PFSK-1 (cell line): ENCODE measurements around the gene PDE4B.

Experiments used
- FOXP2 ChIP-seq: optimal IDR thresholded peaks from 2 replicates; pipeline ENCODE3; 2011; ENCODE audit warnings: borderline replicate concordance, control low read depth, inconsistent platforms; ENCODE audit not compliant: insufficient read depth; ENCODE audit errors: extremely low read length, extremely low read depth
- POLR2AphosphoS5 ChIP-seq: IDR thresholded peaks from 2 replicates; pipeline ENCODE4 v1.6.1; 2012; ENCODE audit warnings: low read depth, mild to moderate bottlenecking, control low read depth, low read length, moderate library complexity
- SIN3A ChIP-seq: IDR thresholded peaks from 2 replicates; pipeline ENCODE4 v1.6.1; 2012; ENCODE audit warnings: mild to moderate bottlenecking, low read length, moderate library complexity, borderline replicate concordance; ENCODE audit not compliant: insufficient read depth
- TAF1 ChIP-seq: IDR thresholded peaks from 2 replicates; pipeline ENCODE4 v1.6.1; 2012; ENCODE audit warnings: low read length, control low read depth, borderline replicate concordance; ENCODE audit not compliant: insufficient read depth
- TF ChIP-seq, protein P1 (sequence below), 2 experiments: IDR thresholded peaks; 2 replicates each; pipeline versions ENCODE4 v1.6.1 to v1.8.0; 2011 to 2012; ENCODE audit warnings: low read depth in 2 of 2, low read length in 2 of 2, control low read depth in 1 of 2, inconsistent platforms in 1 of 2, mild to moderate bottlenecking in 1 of 2, moderate library complexity in 1 of 2; ENCODE audit not compliant: insufficient read depth in 1 of 2

The PDE4B gene

DNA sequence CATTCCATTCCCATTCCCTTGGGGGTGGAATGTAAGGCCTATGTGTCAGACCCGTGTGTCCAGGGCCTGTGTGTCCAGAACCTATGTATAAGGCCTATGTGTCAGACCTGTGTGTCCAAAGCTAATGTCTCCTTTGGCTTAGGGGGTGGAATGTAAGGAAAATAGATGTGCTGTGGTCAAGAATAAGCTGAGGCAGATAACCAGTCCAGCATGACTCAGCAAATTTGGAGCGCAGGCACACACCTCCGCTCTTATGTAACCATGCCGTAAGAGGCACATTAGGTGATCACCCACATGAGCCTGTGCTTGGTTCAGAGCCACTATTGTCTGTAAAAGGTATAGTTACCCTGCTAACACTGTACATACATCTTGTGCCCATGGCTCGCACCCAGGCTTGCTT lies 590.5 kb downstream of the PDE4B start:
- TF ChIP-seq TAF1 (no peak), SIN3A (no peak), FOXP2 (no peak), POLR2AphosphoS5 (no peak)
- TF ChIP-seq, protein P1, sequence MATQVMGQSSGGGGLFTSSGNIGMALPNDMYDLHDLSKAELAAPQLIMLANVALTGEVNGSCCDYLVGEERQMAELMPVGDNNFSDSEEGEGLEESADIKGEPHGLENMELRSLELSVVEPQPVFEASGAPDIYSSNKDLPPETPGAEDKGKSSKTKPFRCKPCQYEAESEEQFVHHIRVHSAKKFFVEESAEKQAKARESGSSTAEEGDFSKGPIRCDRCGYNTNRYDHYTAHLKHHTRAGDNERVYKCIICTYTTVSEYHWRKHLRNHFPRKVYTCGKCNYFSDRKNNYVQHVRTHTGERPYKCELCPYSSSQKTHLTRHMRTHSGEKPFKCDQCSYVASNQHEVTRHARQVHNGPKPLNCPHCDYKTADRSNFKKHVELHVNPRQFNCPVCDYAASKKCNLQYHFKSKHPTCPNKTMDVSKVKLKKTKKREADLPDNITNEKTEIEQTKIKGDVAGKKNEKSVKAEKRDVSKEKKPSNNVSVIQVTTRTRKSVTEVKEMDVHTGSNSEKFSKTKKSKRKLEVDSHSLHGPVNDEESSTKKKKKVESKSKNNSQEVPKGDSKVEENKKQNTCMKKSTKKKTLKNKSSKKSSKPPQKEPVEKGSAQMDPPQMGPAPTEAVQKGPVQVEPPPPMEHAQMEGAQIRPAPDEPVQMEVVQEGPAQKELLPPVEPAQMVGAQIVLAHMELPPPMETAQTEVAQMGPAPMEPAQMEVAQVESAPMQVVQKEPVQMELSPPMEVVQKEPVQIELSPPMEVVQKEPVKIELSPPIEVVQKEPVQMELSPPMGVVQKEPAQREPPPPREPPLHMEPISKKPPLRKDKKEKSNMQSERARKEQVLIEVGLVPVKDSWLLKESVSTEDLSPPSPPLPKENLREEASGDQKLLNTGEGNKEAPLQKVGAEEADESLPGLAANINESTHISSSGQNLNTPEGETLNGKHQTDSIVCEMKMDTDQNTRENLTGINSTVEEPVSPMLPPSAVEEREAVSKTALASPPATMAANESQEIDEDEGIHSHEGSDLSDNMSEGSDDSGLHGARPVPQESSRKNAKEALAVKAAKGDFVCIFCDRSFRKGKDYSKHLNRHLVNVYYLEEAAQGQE (IDR thresholded peaks at IDR 0.05; ENCODE audit: insufficient read depth in 1 of 2, low read depth in 2 of 2, low read length in 2 of 2), result no peak

DNA sequence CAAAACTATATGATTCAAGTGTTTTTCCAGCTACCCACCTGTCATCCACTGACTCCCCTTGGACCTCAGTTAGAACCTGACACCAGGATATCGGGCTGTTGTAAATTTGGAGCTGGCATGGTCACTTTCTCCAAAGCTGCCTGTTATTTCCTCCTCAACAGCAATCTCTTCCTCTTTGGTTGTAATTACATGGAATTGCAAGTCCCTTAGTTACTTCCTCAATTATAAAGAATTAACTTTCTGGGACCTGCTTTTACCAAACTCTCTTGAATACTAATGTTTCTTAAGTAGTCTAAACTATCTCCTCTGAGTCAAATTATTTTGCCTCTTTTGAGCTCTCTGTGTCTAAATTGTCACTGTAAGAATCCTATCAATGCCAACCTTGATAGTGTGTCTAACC lies 590.9 kb downstream of the PDE4B start:
- TF ChIP-seq POLR2AphosphoS5 (no peak), TAF1 (no peak), FOXP2 (no peak), SIN3A (no peak)
- TF ChIP-seq, protein P1 (IDR thresholded peaks at IDR 0.05; ENCODE audit: insufficient read depth in 1 of 2, low read depth in 2 of 2, low read length in 2 of 2), result no peak

DNA sequence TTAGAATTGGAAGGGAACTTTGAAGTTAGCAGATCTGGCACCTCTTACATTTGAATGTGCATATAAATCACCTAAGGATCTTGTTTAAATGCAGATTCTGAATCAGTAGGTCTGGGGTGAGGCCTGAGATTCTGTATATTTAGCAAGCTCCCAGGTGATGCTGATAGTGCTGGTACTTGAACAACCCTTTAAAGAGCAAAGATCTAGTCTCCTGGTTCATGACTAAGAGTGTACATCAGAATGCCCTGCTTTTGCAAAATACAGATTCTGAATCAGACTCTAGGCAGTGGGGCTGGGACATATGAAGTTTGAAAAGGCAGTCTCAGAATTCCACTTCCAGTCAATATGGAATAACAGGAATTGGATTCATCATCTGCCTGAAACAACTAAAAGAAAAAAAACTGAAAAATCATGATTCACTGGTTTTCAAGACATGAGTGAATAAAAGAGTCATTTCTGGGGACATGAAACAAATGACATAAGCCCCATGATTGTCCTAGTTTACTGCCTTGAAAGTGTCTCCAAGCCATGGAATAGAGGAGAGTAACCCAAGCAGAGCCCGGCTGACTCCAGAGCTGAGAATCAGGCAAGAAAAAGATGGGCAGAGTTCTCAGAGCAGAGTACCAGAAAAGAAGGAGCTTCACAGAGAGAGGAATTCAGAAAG lies 591.7 kb downstream of the PDE4B start:
- TF ChIP-seq TAF1 (no peak), SIN3A (no peak), FOXP2 (no peak), POLR2AphosphoS5 (no peak)
- TF ChIP-seq, protein P1 (IDR thresholded peaks at IDR 0.05; ENCODE audit: insufficient read depth in 1 of 2, low read depth in 2 of 2, low read length in 2 of 2), result no peak

DNA sequence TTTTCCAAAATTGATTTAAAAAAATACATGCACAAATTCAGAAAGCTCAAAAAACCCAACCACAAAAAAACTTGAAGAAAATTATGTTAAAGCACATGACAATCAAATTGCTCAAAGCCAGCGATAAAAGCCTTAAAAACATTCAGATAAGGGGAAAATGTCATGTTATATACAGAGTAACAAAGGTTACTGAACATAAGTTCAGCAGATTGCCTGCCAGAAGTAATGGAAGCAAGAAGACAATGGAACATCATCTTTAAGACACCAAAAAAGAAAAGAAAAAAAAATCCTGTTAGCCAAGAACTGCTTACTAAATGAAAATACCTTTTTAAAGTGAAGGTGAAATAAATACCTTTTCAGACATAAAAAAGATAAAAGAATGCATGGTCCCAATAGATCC lies 594.0 kb downstream of the PDE4B start:
- TF ChIP-seq TAF1 (no peak), FOXP2 (no peak), POLR2AphosphoS5 (no peak), SIN3A (no peak)
- TF ChIP-seq, protein P1 (IDR thresholded peaks at IDR 0.05; ENCODE audit: insufficient read depth in 1 of 2, low read depth in 2 of 2, low read length in 2 of 2), result no peak

DNA sequence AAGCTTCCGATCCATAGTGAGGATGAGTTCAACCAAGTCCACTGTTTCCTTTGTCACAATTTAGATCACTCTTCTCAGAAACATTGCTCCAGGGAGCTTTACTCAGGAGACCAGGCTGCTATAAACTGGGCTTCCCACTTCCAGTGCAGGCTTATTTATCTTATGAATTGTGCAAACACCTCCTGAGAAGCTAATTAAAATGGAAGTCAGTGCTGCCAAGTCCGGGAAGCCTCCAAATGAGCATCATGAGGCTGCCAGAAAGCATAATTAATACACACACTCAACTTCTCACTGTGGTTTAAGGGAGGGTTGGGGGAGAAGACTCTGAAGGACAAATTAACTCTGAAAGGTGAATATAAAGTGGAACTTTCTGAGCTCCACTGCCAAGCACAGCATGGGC lies 596.2 kb downstream of the PDE4B start:
- TF ChIP-seq TAF1, result no peak
- no peak for TF ChIP-seq SIN3A
- TF ChIP-seq, protein P1 (IDR thresholded peaks at IDR 0.05; ENCODE audit: insufficient read depth in 1 of 2, low read depth in 2 of 2, low read length in 2 of 2), result peak in 1 of 2 experiments; percentile 70; a peak in 2 of 4 replicates
- no peak for TF ChIP-seq FOXP2
